Osteocyte (in vitro differentiated cells): ENCODE results near the gene CSKMT. TPM values are rescaled to one million over a fixed set of nuclear protein-coding genes. Genes with fewer than 3 reads are reported as not detected.
A peak's percentile ranks its signal among the peaks of the same experiment; 100 is the strongest.

ENCODE experiments used
- DNase-seq: peaks from one replicate; pipeline ENCODE4 v3.0.0; 2021; ENCODE audit warnings: mixed read lengths; ENCODE audit not compliant: unreplicated experiment; ENCODE audit errors: extremely low spot score
- H3K27ac Mint-ChIP-seq: one replicate; pipeline ENCODE4 v1.8.0; 2021; ENCODE audit warnings: mild to moderate bottlenecking, mixed read lengths; ENCODE audit not compliant: unreplicated experiment
- H3K27me3 Mint-ChIP-seq: one replicate; pipeline ENCODE4 v1.8.0; 2021; ENCODE audit warnings: mixed read lengths; ENCODE audit not compliant: unreplicated experiment
- H3K36me3 Mint-ChIP-seq: one replicate; pipeline ENCODE4 v1.8.0; 2021; ENCODE audit warnings: mixed read lengths; ENCODE audit not compliant: unreplicated experiment
- H3K4me1 Mint-ChIP-seq: one replicate; pipeline ENCODE4 v1.8.0; 2021; ENCODE audit warnings: mixed read lengths; ENCODE audit not compliant: unreplicated experiment
- H3K4me3 Mint-ChIP-seq: one replicate; pipeline ENCODE4 v1.8.0; 2021; ENCODE audit warnings: mild to moderate bottlenecking, moderate library complexity, mixed read lengths; ENCODE audit not compliant: unreplicated experiment
- H3K9me3 Mint-ChIP-seq: one replicate; pipeline ENCODE4 v1.8.0; 2021; ENCODE audit warnings: mixed read lengths; ENCODE audit not compliant: unreplicated experiment
- total RNA-seq: library from RNA; stranded (reverse); gene quantifications from 2 replicates; pipeline ENCODE4 v1.2.1, GENCODE V29; 2021
- TF ChIP-seq, protein P1 (sequence below): fragments of 200-600 bp; sonication (generic); IDR thresholded peaks from 2 replicates; pipeline ENCODE4 v1.5.0; 2021; ENCODE audit warnings: antibody characterized with exemption, mild to moderate bottlenecking, moderate library complexity

CSKMT gene
- total RNA-seq, 1 donor from 2014 or later = 27.3 TPM

DNA sequence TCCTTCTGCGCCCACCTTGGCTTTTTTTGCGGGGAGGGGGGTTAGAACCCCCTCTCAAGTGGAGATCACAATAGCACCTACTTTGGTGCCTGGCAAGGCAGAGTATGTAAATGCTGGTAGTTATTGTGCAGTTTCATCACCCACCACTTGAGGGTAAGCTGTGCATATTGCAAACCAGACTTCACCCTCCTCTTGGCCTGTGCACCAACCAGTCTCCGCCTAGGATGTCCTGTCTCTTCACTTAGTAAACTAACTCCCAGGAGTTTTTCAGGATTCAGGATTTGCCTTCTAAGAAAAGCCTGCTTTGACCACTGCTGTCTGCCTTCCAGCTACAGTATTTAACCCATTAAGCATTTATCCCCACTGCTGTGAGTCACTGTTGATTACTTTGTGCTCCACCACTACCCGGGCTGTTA is 15.7 kb downstream of the CSKMT start:
- no peak for DNase-seq
- no peak overlapping the region for H3K4me3 Mint-ChIP-seq
- H3K9me3 Mint-ChIP-seq = no peaks in the 10 kb centered on the region
- H3K27ac Mint-ChIP-seq = peak overlapping the region; percentile 70
- peaks cover 14% of the 10 kb centered on the region for H3K36me3 Mint-ChIP-seq
- H3K4me1 Mint-ChIP-seq = peaks cover 35% of the 10 kb centered on the region
- H3K27me3 Mint-ChIP-seq = no peaks in the 10 kb centered on the region
- TF ChIP-seq, protein P1, sequence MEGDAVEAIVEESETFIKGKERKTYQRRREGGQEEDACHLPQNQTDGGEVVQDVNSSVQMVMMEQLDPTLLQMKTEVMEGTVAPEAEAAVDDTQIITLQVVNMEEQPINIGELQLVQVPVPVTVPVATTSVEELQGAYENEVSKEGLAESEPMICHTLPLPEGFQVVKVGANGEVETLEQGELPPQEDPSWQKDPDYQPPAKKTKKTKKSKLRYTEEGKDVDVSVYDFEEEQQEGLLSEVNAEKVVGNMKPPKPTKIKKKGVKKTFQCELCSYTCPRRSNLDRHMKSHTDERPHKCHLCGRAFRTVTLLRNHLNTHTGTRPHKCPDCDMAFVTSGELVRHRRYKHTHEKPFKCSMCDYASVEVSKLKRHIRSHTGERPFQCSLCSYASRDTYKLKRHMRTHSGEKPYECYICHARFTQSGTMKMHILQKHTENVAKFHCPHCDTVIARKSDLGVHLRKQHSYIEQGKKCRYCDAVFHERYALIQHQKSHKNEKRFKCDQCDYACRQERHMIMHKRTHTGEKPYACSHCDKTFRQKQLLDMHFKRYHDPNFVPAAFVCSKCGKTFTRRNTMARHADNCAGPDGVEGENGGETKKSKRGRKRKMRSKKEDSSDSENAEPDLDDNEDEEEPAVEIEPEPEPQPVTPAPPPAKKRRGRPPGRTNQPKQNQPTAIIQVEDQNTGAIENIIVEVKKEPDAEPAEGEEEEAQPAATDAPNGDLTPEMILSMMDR = peak; percentile 64

DNA sequence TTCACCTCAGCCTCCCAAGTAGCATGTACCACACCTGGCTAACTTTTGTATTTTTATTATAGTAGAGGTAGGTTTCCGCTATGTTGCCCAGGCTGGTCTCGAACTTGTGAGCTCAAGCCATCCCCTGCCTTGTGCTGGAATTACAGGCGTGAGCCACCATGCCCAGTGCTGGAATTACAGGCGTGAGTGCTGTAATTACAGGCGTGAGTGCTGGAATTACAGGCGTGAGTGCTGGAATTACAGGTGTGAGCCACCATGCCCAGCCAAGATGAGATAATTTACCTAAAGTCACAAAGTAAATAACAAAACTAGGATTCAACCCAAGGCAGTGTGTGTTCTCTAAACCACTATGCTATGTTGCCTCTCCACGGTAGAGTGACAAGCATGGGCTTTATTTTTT is 17.4 kb downstream of the CSKMT start:
- peaks cover 26% of the 10 kb centered on the region for H3K4me1 Mint-ChIP-seq
- H3K27me3 Mint-ChIP-seq = no peaks in the 10 kb centered on the region
- TF ChIP-seq, protein P1 = no peak
- H3K9me3 Mint-ChIP-seq = no peaks in the 10 kb centered on the region
- no peak overlapping the region for H3K27ac Mint-ChIP-seq
- no peak for DNase-seq
- no peak overlapping the region for H3K4me3 Mint-ChIP-seq
- H3K36me3 Mint-ChIP-seq = peaks cover 4% of the 10 kb centered on the region

DNA sequence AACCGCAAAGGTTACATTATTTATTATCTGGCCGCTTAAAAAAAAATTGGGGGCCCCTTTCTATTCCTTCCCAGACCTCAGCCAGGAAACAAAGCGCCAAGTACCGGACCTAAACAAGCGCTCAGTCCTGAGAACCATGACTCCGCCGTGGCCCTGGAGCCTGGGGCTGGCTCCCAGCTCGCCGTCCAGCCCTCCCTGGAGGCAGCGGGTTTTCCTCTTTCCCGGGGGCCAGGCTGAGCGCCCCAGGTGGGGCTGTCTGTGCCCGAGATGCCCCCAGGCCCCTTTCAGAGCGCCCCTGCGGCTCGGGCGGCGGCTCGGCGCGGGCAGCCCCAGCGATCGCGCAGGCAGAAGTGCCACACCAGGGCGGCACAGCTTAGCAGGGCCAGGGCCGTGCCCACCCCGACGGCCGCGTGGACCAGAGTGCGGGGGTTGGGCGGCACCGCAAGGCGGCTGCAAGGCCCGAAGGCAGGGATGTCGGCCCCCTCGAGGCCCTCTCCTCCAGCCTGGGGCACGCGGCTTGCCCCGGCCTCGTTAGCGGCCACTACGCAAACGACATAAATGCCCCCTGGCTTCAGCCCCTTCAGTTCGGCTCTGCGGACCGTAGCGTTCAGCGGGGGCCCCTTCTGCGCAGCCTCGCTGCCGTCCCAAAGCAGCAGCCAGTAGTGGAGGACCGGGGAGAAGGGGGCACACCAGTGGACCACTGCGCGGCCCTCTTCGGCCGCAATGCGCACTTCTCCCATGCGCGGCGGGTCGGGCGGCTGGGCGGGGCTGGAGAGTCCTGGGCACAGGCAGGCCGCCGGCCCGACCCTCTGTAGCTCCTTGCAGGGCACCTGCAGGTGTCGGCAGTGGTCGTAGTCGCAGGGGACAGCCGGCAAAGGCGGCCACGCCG is 22.6 kb downstream of the CSKMT start:
- Mint-ChIP-seq H3K4me3 (no peak overlapping the region), H3K27ac (no peak overlapping the region), H3K9me3 (no peaks in the 10 kb centered on the region), H3K36me3 (peaks cover 16% of the 10 kb centered on the region), H3K27me3 (no peaks in the 10 kb centered on the region), H3K4me1 (peaks cover 9% of the 10 kb centered on the region)
- DNase-seq = no peak
- TF ChIP-seq, protein P1 = no peak

DNA sequence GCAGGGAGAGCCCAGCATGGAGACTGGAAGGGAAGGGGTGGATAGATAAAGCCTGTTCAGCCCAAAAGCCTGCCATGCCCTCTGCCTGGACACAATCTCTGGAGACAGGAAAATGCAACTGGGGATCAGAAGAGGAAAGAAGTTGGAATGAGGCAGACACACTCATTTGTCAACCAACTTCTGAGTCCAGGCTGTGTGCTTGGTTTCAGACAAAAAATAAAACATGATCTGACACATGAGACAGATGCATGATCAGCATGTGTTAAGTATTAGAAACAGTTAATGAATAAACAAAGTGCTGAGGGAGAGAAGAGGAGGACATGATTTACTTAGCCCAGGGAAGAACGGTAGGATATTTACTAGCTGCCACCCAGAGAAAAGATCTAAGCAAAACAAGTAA is 23.4 kb downstream of the CSKMT start:
- no peak for DNase-seq

More for the DNA sequence above, 23.4 kb downstream of the CSKMT start:
- TF ChIP-seq, protein P1 = no peak
- H3K4me3 Mint-ChIP-seq = no peak overlapping the region
- no peak overlapping the region for H3K27ac Mint-ChIP-seq
- no peaks in the 10 kb centered on the region for H3K27me3 Mint-ChIP-seq
- H3K9me3 Mint-ChIP-seq = no peaks in the 10 kb centered on the region
- peaks cover 9% of the 10 kb centered on the region for H3K4me1 Mint-ChIP-seq
- H3K36me3 Mint-ChIP-seq = peaks cover 19% of the 10 kb centered on the region
